Prostate gland (tissue), 2 donors: Measurements from ENCODE around the gene GRIN2A.

Experiments used
- CTCF ChIP-seq, 4 experiments: fragments of 200-600 bp in 2 of 4; fragments of 450-650 bp in 2 of 4; sonication (generic) in 2 of 4; IDR thresholded peaks; 1 replicate in 3 of 4; 2 replicates in 1 of 4; pipeline ENCODE4 v1.5.1; 2016 to 2019; ENCODE audit warnings: antibody characterized with exemption in 4 of 4, mild to moderate bottlenecking in 2 of 4, moderate library complexity in 2 of 4
- POLR2A ChIP-seq: fragments of 450-650 bp; IDR thresholded peaks from one replicate; pipeline ENCODE4 v1.6.1; 2016; ENCODE audit warnings: antibody characterized with exemption, mild to moderate bottlenecking
- POLR2AphosphoS5 ChIP-seq: sonication (generic); formaldehyde crosslinking; IDR thresholded peaks from one replicate; pipeline ENCODE4 v1.6.1; 2017; ENCODE audit warnings: antibody characterized with exemption

- TF ChIP-seq POLR2AphosphoS5 (no peak), POLR2A (no peak), CTCF (IDR thresholded peaks at IDR 0.05) (no peak)
Observed at GRCh38 chr16:10110552-10110951, 71.7 kb downstream of the GRIN2A start.
